ENCODE results near the gene ZNF536.

ZNF536 gene

DNA sequence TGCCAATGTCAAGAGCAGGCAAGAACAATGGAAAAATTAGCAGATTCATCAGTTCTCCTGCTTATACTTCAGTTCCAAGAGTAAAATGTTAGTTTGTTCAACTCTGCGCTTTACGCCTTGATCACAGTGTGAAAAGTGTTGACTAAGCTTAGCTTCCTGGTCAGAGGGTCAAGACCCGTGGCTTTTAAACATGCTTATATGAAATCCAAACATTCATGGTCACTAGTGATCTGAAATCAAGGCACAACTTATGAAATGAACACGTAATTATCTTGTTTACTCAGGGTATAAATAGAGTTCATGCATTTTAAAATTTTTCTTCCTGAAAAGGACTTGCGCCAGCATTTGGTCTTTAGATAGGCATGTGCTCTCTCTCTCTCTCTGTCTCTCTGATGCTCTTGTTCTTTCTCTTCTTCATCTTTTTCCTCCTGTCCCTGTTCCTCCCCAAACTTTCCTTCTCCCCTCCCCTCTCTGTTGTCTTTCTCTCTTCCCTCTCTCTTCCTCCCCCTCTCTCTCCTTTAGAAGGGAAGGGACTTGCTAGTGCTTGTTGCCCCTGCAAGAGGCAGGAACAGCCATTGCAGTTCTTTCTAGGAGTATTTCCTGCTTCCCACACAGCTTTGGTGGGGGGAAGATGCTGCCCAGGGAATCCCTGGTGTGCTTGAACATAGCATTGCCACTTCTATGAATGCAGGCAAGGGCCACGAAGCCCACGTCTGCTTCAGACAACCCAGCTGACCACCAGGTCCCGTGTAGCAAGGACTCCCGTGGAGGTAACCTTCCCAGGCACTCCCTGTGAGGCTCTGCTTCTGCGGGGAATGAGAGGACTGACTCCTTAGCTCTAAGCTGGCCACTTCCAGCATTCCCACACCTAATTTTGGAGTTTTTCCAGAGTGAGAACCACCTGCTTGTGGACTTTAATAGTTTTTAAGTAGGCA is 7.1 kb upstream of the ZNF536 start:
- no peak for DNase-seq (ENCODE audit: low spot score)

DNA sequence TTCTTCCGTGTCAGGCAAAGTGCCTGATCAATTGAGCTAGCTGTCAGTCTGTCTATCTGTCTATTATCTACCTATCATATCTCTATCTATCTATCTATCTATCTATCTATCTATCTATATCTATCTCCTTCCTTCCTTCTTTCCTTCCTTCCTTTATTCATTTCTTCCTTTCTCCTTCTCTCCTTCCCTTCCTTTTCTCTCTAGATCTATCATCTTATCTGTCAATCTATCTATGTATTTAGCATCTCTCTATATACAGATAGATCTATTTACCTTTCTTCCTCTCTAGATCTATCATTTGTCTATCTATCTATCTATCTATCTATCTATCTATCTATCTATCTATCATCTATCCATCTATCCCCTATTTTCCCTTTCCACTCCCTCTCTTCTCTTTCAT is 5.9 kb upstream of the ZNF536 start:
- no peak for DNase-seq (ENCODE audit: low spot score)

DNA sequence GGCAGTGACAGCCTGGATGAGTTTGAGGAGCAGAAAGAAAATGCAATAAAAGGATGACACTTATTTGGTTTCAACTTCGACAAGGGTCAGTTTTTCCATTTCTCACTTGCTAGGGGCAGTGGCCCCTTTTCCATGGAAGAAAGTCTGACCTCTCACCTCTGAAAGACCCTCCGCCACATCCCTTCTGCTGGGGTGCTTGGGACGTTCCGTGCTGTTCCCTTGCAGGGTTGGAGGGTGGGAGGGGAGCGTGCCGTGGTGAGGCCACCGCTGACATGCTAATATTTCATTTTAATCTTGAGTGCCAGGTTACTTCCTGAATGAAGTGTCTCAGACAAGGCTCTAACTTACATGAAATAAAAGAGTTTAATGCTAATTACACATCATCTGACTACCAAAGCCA is 5.2 kb upstream of the ZNF536 start:
- no peak for DNase-seq (ENCODE audit: low spot score)

- no peak for DNase-seq (ENCODE audit: low spot score)
Measured at GRCh38 chr19:30367421-30367820, 4.8 kb upstream of the ZNF536 start.

- no peak for DNase-seq (ENCODE audit: low spot score)
Measured at GRCh38 chr19:30369833-30370232, 2.4 kb upstream of the ZNF536 start.

GRCh38 chr19:30371161-30371836 is 885 bp upstream of the ZNF536 start:
- DNase-seq (ENCODE audit: low spot score), result no peak

- DNase-seq (ENCODE audit: low spot score), result no peak
Measured at GRCh38 chr19:30373593-30373992, 1.4 kb downstream of the ZNF536 start.

- no peak for DNase-seq (ENCODE audit: low spot score)
Measured at GRCh38 chr19:30374539-30374864, 2.3 kb downstream of the ZNF536 start.

GRCh38 chr19:30374865-30375552 is 2.8 kb downstream of the ZNF536 start:
- no peak for DNase-seq (ENCODE audit: low spot score)

DNA sequence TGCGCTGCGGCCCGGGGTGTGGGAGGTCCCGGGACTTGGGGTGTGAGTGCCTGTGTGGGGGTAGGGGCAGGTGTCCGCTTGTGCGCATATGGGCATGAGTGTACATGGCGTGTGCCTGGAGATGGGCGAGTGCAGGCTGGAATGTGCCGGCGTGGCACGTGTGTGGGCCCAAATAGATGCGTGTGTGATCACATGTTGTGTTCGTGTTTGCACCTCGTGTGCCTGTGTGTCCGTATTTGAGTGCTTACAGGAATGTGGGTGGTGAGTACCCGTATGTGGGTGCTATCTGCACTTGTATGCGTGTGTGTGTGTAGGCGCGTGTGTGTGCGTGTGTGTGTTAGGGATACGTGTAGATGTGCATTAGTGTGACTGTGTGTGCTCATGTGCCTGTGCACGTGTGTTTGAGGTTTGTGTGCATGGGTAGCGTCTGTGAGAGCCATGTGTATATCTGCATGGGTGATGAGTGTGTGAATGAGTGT is 3.4 kb downstream of the ZNF536 start:
- no peak for DNase-seq (ENCODE audit: low spot score)

DNA sequence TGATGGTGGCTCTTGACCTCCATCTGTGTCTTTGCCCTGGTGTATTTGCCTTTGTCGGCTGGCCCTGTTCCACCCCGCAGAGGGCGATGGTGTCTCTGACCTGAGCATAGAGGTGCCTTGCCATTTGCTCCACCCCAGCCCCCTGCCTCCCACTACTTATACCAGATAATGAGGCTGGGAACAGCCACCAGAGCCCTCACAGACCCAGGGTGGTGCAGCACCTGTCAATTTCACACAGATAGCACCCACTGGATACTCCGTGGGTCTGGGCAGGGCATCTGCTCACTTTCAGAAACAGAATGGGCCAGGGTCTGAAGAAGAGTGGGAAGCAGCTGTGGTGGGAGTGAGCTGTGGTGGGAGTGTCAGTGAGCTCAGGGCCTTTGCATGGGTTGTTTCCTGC is 4.1 kb downstream of the ZNF536 start:
- DNase-seq (ENCODE audit: low spot score), result no peak

GRCh38 chr19:30376826-30377425 is 4.7 kb downstream of the ZNF536 start:
- no peak for DNase-seq (ENCODE audit: low spot score)

GRCh38 chr19:30378701-30379100 is 6.5 kb downstream of the ZNF536 start:
- no peak for DNase-seq (ENCODE audit: low spot score)

DNA sequence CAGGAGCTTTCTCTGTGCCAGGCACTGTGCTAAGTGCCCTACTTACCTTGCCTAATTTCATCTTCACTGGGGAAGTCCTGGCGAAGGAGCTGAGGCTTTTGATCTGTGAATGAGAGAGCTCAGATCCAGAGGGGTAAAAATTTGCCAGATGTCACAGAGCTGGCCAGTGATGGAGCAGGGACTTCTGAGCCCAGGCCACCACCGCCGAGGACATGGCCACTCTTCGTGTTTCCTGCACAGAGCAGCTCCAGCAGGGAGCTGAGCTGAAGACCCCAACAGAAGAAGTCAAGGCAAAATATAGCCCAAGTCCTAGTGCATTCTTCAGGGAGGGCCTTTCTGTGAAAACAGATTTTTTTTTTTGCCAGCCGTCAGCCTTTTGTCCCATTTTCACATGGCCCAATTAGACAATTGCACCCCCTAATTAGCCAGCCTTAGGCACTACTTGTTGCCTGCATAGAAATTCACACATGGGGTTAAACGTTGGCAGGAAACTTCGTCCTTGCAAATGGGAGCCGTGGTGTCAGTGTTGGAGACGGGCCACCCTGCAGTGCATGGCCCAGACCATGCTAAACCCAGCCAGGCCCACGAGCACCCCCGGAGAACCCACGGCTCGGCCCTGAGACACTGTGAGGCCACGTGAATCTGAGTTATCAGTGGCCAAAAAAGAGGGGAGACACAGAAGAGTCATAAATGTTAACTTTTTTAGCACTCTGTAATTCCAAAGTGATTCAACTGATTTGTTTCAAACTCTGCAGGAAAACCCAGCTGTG is 7.8 kb downstream of the ZNF536 start:
- DNase-seq (ENCODE audit: low spot score), result no peak

DNA sequence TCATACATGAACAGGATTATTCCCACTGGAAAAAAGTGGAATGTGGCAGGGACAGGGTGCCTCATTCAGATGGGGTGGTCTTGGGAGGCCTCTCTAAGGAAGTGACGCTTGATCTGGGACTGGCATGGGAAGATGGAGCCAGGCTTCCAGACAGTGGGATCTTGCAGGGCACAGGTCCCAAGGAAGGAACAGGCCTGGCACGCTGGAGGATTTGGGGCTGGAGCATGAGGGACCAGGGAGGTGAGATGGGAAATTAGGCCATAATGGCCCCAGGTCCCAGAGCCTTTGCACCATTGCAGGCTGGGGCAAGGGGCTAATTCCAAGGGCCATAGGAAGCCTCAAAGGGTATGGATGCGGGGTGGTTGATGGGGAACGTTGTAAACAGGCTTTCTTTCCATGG is 9.2 kb downstream of the ZNF536 start:
- DNase-seq (ENCODE audit: low spot score), result no peak

GRCh38 chr19:30385174-30385573 is 13.0 kb downstream of the ZNF536 start:
- no peak for DNase-seq (ENCODE audit: low spot score)

GRCh38 chr19:30385666-30386065 is 13.5 kb downstream of the ZNF536 start:
- DNase-seq (ENCODE audit: low spot score), result no peak

DNA sequence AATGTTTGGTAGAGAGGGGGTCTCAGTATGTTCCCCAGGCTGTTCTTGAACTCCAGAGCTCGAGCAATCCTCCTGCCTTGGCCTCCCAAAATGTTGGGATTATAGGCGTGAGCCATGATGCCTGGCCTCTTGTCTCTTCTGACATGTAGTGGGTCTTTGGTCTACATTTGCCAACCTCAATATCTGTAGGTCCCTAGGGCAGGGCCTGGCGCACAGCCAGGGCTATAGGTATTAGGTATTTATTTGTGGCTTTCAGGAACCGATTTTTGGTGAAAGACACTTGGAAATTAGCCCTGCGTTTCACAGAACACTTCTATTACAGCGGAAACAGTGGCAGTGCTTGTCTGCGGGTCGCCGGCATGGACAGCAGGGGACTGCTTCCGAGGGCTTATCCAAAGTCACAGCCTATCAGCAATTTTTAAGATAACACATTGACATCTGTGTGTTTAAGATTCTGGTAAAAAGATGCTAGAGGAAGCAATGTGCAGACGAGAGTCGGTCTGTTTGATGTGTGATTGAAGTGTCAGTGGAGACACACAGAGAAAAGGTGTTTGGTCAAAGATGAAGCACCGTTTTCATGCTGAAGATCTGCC is 14.5 kb downstream of the ZNF536 start:
- DNase-seq (ENCODE audit: low spot score), result no peak

GRCh38 chr19:30387311-30388115 is 15.3 kb downstream of the ZNF536 start:
- no peak for DNase-seq (ENCODE audit: low spot score)

GRCh38 chr19:30388327-30388726 is 16.1 kb downstream of the ZNF536 start:
- DNase-seq (ENCODE audit: low spot score), result no peak
